PC-3 (cell line): ENCODE measurements around the gene FBXO10.

ENCODE experiments used
- CTCF ChIP-seq: fragments of 300-600 bp; sonication (generic); conservative IDR thresholded peaks from 2 replicates; pipeline ENCODE4 v1.5.1; 2017; ENCODE audit warnings: antibody characterized with exemption, low read depth, mild to moderate bottlenecking, low read length
- EZH2 ChIP-seq: fragments of 300-600 bp; sonication (generic); IDR thresholded peaks from one replicate; pipeline ENCODE4 v1.6.1; 2017; ENCODE audit warnings: antibody characterized with exemption, mild to moderate bottlenecking, low read length; ENCODE audit not compliant: unreplicated experiment

GRCh38 chr9:37619806-37620205 is 43.6 kb upstream of the FBXO10 start:
- TF ChIP-seq CTCF (no peak), EZH2 (no peak)
